ENCODE measurements around the gene RFT1. TPM values are rescaled to one million over a fixed set of nuclear protein-coding genes. Genes with fewer than 3 reads are reported as not detected.

Gene RFT1
- total and polyA plus RNA-seq, 2 donors (not counting 3 experiments of a cell fraction or from before 2014, with no cell fraction given), result 29.8 to 39.9 TPM

GRCh38 chr3:53040351-53040820, 89.8 kb downstream of the RFT1 start:
- H3K27me3 ChIP-seq (ENCODE audit: control insufficient read depth in 2 of 2, insufficient read depth in 2 of 2, low read length in 2 of 2), result no peaks in the 10 kb centered on the region
- H3K27ac ChIP-seq (ENCODE audit: insufficient read depth, low read depth, low read length), result no peak overlapping the region
- no peaks in the 10 kb centered on the region for H3K9me3 ChIP-seq (replicated peaks; ENCODE audit: control insufficient read depth, insufficient read depth, low read length)
- H2AFZ ChIP-seq (ENCODE audit: low read depth, low read length), result no peak overlapping the region
- intact Hi-C loops (cut with micrococcal nuclease) (no loop called here), dilution Hi-C loops (cut with MboI; ENCODE audit: extremely low pct_ligation_motif_present, low sequenced_read_pairs) (no loop called here)
- ChIA-PET POLR2A (no interaction called here), CTCF (no interaction called here)
- H3K4me3 ChIP-seq (replicated peaks in 1 of 3; ENCODE audit: insufficient read depth in 1 of 3, low read depth in 1 of 3, low read length in 3 of 3), result no peak overlapping the region
- H3K4me1 ChIP-seq (ENCODE audit: control insufficient read depth, extremely low read depth, insufficient read depth, low read length), result no peaks in the 10 kb centered on the region
- no peaks in the 10 kb centered on the region for H3K79me2 ChIP-seq (ENCODE audit: control insufficient read depth, insufficient read depth, low read length)
- TF ChIP-seq CTCF (IDR thresholded peaks at IDR 0.05; ENCODE audit: extremely low read depth in 1 of 2, insufficient read depth in 1 of 2, low read depth in 1 of 2, low read length in 2 of 2), result no peak
- TF ChIP-seq FOS (IDR thresholded peaks at IDR 0.05; ENCODE audit: borderline replicate concordance, insufficient read depth, low read length), result no peak
- no peak for TF ChIP-seq MAX (IDR thresholded peaks at IDR 0.05; ENCODE audit: insufficient read depth, insufficient read length)
- no peak for TF ChIP-seq MYC (IDR thresholded peaks at IDR 0.05; ENCODE audit: low read depth, low read length)
- no peak for TF ChIP-seq JUN (IDR thresholded peaks at IDR 0.05; ENCODE audit: borderline replicate concordance, insufficient read depth, insufficient read length, low read depth)
- no peak for TF ChIP-seq POLR2A (IDR thresholded peaks at IDR 0.05; ENCODE audit: low read depth, low read length)
- TF ChIP-seq GATA2 (IDR thresholded peaks at IDR 0.05; ENCODE audit: insufficient read depth, insufficient read length, low read depth, low read length), result no peak
- no peak for TF ChIP-seq EZH2 (IDR thresholded peaks at IDR 0.05; ENCODE audit: borderline replicate concordance, low read depth, low read length, severe bottlenecking)
- TF ChIP-seq POLR2AphosphoS5 (IDR thresholded peaks at IDR 0.05; ENCODE audit: insufficient read depth, low read depth, low read length), result no peak
- H3K4me2 ChIP-seq (ENCODE audit: insufficient read depth, low read length), result no peak overlapping the region
- H3K36me3 ChIP-seq (ENCODE audit: control insufficient read depth in 2 of 2, extremely low read depth in 1 of 2, insufficient read depth in 2 of 2, low read length in 2 of 2), result no peaks in the 10 kb centered on the region
- FAIRE-seq, result no peak
- no peaks in the 10 kb centered on the region for H4K20me1 ChIP-seq (replicated peaks; ENCODE audit: control insufficient read depth, extremely low read depth, insufficient read depth, low read length)
- no peak overlapping the region for H3K9ac ChIP-seq (replicated peaks; ENCODE audit: extremely low read depth, insufficient read depth, low read length)
- no peak for DNase-seq (ENCODE audit: low read depth, low spot score)
- BruUV-seq (replicated peaks), result no TSS peak
- H3K9me1 ChIP-seq (replicated peaks; ENCODE audit: control insufficient read depth, extremely low read depth, insufficient read depth, low read length), result no peaks in the 10 kb centered on the region
